GM19372 (cell line): ENCODE results near the gene GARNL3.

Experiments used
- ATAC-seq: cut with Tn5 transposase; IDR thresholded peaks from one replicate; pipeline ENCODE4 v1.9.1; 2021; ENCODE audit warnings: mild to moderate bottlenecking, low read depth, moderate library complexity; ENCODE audit not compliant: unreplicated experiment

The GARNL3 gene

GRCh38 chr9:127344368-127345000 is 79.9 kb downstream of the GARNL3 start:
- ATAC-seq, result no peak

DNA sequence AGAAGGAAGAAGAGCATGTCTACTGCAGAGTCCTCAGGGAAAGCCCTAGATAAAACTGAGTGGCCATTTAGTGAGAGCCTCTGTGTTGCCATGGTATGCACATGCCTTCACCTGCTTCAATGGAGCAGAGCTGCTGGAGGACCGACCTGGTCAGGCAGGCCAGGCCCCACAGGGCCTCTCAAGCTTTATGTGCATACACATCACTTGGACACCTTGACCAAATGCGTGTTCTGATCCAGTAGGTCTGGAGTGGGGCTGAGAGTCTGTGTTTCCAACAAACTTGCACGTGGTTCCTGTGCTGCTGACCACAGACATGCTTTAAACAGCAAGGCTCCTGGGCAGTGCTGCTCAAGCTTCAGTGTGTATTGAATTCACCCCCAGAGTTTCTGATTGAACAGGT is 81.0 kb downstream of the GARNL3 start:
- no peak for ATAC-seq

DNA sequence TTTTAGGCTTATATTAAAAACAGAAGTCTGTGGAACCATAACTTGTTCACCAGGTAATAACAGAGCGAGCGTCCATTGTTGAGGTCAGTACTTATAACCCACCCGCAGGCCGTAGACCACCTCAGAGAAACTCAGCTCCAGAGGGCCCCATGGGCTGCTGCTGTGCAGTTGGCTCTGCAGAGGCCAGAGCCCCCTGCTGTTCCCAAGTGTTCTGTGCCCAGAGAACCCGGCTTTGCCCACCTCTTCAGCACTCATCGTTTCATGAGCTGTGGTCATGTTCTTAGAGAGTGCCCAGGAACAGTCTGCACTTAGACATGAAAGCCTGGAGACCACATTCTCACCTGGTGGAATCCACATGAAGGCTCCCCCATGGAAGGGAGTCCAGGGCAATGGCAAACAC is 82.0 kb downstream of the GARNL3 start:
- ATAC-seq, result no peak

DNA sequence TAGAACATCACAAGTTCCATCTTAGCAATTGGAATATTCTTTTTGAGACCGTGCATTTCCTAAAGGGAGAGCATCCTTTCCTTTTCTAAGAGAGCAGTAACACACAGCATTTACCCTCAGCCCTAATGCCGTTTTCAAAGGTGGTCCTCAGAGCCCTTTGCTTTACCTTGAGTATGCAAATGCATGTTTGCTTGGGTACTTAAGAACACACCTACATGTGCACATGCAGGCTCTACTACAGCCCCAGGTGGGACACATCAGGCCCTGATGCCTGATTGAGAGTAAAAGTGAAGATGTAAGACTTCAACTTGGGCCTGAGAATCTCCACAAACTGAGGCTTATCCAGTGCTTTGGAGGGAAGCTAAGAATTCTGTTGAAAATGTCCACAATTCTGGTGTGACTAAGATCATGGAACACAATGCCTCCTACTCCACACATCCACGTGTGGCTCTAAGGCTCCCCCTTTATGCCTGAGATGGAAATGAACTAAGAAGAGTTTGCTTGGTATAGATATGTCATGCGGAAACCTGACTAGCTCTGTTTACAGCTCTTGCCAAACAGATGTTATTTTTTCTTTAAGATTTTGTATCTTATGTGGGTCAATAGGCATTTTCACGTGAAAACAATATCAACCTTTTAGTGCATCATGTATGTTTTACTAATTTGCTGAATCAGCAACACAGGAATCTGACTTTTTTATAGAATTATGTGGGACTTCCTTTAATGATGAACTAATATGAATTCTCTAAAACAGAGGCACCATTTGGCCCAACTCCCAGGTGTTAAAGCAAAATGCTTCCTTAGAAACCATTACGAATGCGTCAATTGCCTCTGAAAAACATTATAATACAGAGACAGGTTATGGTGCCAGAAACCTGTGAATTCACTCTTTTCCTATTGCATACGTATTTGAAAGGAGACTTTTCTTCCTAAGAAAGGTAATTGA is 83.5 kb downstream of the GARNL3 start:
- no peak for ATAC-seq

- ATAC-seq, result no peak
These were observed 85.0 kb downstream of the GARNL3 start for GRCh38 chr9:127349483-127350113.

DNA sequence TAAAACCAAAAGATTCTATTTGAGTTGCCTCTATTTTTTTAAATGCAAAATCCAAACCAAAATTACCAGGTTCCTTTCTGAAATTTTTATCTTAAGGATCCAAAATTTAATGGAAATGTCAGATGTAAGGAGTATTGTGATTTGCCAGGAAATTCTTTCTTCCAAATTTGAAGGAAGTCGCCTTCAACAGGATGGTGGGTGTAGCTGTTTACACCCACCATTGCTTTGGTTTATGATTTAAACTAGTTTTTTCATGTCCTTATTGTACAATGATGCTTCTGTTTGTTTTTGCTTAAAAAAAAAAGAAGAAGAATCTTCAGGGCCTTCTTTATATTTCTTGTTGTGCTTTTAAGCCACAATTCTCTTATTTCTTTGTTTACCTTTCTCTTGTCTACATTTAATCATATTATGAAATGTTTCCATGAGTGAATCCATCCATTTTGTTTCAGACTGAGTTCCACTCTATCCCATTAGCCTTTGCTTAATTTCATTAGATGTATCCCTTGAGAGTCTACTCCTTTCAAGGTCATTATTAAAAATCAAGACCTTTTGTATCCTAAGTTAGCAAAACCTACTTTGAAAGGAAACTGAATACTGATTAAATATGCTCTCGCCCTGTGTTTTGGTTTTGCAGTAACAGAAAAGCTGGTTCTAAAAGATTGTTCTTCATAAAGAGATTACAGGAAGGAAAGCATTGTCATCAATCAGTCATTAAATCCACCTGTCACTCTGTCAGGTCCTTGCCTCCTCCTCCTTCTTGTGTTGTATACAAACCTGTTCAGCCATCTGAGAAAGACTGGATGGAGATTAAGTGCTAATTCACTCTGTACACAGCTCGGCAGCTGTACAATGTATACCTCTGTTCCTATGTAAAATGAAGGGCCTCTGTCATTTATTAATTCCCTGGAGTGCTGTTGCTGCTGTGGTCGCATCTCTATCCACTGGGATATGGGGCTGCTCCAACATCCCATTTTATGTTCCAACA is 86.9 kb downstream of the GARNL3 start:
- ATAC-seq, result no peak

- no peak for ATAC-seq
These were observed 89.3 kb downstream of the GARNL3 start for GRCh38 chr9:127353882-127354281.

DNA sequence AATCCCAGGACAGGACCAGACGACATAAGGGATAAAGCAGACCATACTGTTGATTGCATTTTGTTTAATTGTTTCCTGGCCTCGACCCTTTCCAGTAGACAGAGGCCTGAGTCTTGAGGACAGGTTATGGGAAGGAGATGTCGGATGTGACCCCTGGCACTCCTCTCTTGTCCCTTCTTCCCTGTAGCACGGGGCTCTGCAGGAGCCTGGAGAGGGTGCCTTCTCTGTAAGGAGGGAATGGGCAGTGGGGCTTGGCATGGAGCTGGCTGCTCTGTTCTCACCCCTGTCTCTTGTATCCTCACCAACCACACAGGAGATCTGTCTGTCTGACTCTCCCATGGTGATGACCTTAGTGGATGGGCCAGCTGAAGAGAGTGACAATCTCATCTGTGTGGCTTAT is 92.3 kb downstream of the GARNL3 start:
- no peak for ATAC-seq

DNA sequence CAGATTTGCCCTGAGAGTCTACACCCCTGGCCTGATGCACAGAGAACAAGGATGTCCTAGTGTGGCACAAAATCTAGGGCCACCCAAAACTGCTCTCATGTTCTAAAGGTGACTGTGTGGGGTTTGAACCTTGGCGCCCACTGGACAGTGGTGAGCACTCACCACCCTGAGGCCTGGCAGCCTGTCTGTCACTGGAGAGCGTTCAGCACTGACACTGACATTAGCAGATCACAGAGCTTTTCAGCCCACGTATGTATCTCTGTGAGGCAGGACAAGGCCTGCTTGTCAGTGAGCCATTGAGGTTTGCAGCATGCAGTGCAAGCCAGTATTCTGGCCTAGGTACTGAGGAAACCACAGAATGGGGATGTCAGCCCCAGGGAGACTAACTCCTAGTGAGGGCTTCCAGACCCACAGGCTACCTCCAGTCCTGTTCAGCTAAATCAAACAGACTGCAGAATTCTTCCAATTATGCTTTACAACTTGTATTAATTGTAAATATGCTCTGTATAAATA is 93.5 kb downstream of the GARNL3 start:
- no peak for ATAC-seq

GRCh38 chr9:127358770-127359169 is 94.2 kb downstream of the GARNL3 start:
- no peak for ATAC-seq

GRCh38 chr9:127360250-127360649 is 95.7 kb downstream of the GARNL3 start:
- ATAC-seq, result no peak

DNA sequence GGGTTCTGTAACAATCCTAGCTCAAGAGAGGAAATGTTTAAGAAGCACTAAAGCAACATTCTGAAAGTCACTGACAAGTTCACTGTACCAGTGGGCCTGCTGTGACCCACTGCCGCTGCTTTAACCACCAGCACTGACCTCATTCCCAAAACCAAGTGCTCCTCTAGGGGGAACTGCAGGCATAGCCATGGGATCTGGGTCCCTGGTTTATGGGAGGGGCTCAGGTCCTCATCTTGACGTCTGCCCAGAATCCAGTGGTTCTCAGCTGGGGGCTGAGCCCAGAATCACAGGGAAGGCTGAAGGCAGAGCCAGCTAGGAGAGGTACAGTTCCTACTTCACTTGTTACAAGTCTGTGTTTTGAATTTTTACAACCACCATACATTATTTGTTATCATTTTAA is 96.3 kb downstream of the GARNL3 start:
- no peak for ATAC-seq

GRCh38 chr9:127361561-127361960 is 97.0 kb downstream of the GARNL3 start:
- ATAC-seq, result no peak

GRCh38 chr9:127362829-127363228 is 98.3 kb downstream of the GARNL3 start:
- ATAC-seq, result no peak

DNA sequence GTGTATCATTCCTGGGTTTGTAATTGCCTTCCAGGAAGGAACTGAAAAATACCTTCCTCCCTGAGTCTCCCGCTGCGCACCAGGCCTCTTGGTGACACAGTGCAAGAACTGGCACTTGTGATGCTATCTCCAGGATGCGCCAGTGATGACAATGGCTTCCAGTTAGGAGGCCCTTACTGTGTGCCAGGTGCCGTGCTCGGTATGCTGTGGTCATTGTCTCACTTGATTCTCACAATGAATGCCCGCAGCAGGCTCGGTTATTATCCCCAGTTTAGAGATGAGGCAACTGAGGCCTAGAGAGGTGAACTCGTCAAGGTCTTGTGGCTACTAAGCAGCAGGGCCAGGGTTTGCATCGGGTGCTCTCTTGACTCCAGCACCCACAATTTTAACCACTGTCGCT is 100.9 kb downstream of the GARNL3 start:
- no peak for ATAC-seq

DNA sequence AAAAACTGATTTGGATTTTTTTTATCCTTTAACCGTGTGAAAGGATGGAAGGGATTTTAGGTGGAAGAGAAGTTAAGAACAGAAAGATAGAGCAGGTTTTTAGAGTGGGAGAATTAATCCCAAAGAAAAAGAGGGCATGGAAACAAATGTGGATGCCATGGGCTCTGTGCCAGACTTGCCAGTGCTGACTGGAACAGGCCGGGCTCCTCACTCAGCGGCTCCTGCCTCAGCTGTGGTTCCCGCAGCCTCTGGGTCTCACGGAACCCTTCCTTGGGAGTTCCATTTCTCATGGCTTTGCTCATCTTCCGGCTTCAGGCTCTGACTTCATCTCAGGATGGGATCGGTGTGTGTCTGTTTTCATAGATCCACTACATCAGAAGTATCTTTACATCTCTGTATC is 102.0 kb downstream of the GARNL3 start:
- no peak for ATAC-seq

GRCh38 chr9:127368852-127369402 is 104.4 kb downstream of the GARNL3 start:
- ATAC-seq, result no peak

DNA sequence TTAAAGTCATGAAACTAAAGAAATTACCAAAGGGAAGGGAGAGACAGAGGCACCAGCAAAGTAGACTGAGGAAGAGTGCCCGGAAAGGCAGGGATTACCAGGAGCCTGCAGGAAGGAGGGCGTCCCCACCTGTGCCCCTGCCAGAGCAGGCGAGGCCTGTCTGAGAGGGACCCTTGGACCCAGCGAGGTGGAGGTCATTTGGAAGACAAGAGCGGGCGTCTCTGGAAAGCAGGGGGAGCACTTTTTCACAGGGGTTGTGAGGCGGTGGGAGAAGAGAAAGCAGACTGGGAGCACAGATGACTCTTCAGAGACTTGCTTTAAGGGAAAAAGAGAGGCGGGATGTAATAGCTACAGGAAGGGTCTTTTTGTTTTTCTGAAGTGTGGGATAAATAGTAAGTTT is 104.9 kb downstream of the GARNL3 start:
- no peak for ATAC-seq

GRCh38 chr9:127370147-127370579 is 105.6 kb downstream of the GARNL3 start:
- no peak for ATAC-seq
